Suppressor macrophage (primary cell): ENCODE results near the gene PLPP1.
A peak's percentile ranks its signal among the peaks of the same experiment; 100 is the strongest.

Experiments used
- DNase-seq, 4 experiments: peaks; one replicate each; pipeline ENCODE4 v3.0.0-alpha.2; 2020 to 2022

The PLPP1 gene

GRCh38 chr5:55445791-55446190 is 89.0 kb downstream of the PLPP1 start:
- no peak for DNase-seq

- DNase-seq, result no peak
Observed at GRCh38 chr5:55441954-55442353, 92.8 kb downstream of the PLPP1 start.

DNA sequence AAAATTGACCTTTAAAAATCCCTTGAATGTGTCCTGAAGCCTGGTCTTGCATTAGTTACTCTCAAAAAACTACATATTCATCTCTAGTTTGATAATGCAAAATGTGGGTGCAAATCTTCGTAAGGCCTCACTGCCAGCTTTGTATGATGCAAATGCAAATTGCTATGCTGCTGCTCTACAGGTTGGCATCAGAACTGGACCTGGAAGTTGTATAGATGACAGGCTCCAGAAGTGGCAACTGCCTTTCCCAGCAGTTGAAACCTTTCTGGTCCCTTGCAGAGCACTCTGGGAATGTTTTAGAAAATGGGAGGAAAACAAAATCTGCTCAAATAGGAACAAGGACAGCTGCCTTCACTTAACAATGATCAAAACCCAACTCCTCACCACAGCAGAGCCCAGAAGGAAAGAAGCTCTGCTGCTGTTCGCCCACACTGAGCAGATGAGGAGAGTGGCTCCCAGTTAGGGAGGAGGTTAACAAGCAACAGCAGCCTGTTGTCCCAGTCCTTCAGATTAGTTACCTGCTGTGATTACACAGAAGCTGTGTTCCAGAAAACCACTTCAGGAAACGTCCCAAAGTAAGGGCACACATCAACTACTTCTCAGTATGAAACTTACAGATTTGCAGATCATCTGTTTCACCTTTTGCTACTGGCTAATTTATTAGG is 93.5 kb downstream of the PLPP1 start:
- DNase-seq, result no peak

GRCh38 chr5:55440188-55440646 is 94.5 kb downstream of the PLPP1 start:
- peak; percentile 19 to 53 (median 44) for DNase-seq

- DNase-seq, result no peak
Observed at GRCh38 chr5:55438998-55439397, 95.8 kb downstream of the PLPP1 start.

DNA sequence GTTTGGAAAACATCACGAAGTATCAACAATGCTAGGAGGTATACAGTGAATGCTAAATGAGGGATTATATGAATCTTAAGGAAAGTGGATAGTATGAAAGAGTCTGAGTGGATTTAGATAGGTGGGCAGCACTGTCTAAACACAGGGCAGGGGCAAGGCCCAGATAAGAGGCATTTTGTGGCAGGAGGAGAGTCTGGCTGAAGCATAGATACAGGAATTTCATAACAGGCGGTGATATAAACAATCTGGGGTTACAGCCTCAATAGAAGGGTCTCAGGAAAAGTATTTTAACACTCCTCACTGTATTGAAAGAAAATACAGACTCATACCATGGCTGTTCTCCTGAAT is 96.9 kb downstream of the PLPP1 start:
- DNase-seq, result no peak

- no peak for DNase-seq
Observed at GRCh38 chr5:55437452-55437851, 97.3 kb downstream of the PLPP1 start.

- DNase-seq, result no peak
Observed at GRCh38 chr5:55432549-55432948, 102.2 kb downstream of the PLPP1 start.

DNA sequence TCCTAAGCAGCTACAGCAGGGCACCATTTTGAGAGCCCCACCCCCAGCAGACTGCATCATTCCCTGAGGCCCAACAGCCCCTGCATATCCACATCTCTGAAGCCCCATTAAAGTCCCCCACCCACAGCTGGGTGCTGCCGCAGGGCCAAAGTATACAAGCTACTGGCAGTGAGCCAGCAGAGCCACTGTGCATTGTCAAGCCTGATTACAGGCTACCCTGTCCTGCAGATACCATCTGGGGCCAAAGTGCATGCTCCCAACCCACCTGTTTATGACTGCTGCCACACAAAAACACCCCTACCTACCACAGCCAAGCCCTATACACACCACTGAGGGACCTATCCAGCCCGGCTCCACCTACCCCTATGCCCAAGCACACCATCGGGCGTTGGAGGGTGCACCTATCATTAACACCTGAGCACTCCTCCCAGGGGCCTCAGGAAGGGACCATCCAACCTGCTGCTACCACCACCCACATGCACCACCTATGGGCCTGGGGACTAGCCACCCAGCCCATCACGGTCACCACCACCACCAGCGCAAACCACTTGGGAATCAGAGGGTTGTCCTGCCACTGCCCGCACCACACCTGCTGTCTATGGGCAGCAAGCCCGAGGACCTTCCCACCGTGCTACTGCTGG is 105.0 kb downstream of the PLPP1 start:
- DNase-seq, result no peak

DNA sequence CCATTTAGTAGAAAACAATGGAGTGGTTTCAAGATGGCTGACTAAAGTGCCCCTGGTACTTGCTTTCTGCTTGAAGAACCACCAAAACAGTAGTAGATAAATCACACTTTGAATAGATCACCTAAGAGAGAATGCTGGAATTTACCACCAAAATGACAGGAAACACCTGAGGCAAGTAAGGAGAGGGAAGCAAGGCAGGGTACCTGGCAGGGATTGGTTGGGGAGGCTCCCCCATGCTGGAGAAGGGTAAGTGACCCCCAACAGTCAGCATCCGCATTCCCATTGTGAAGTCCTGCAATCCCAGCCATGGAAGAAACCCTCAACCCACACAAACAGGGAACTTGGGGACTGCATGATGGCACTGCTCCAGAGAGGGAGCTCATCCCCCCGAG is 105.5 kb downstream of the PLPP1 start:
- DNase-seq, result no peak

- DNase-seq, result no peak
Observed at GRCh38 chr5:55427157-55427556, 107.6 kb downstream of the PLPP1 start.

DNA sequence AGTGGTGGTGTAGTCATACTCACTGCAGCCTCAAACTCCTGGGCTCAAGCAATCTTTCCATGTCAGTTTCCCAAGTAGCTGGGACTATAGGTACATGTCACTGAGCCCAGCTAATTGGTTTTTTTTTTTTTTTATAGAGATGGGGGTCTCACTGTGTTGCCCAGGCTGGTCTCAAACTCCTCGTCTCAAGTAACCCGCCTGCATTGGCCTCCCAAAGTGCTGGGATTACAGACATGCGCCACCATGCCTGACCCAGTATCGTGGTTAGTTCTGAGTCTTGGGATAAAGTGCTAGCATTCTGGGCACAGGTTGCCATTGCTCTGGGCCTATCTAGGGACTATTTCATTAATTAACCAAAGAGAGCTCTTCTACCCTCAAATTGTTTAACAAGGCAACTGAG is 108.3 kb downstream of the PLPP1 start:
- no peak for DNase-seq

DNA sequence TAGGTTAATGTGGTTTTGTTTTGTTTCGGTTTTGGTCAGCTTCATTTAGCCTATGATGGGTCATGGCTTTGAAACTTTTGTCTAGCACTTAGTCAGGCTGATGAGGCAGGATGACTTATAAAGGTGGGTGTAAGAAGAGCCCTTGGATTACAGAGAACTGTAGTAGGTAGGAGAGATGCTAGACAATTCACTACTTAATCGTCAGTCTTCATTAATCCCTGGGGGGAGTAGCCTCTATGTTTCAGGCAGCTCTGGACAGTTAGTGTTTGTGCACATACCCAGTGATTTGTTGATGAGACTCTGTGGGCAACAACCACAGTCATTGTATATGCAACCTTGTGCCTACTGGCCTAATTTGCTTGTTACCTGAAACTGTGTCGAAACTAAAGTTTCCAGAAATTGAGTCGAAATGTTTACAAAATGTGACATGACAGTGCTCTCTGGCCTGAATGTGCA is 113.7 kb downstream of the PLPP1 start:
- DNase-seq, result no peak

- no peak for DNase-seq
Observed at GRCh38 chr5:55418994-55419968, 115.5 kb downstream of the PLPP1 start.

DNA sequence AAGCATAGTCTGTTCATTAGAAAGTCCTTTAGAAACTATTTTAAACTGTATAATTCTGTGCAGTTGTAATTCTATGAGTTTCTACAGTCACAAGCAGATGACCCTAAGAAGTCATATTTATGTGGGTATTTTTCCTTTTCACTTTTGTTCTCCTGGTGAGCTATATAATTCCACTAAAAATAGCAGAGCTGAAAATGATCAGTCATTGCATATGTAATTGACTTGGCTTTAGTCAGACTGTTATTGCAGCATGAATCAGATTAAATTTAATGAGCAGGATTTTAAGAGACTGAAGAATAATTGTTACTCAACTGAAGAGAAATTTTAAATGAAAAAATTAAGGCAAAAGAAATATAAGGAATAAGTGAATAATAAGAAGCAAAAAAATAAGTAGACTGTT is 118.5 kb downstream of the PLPP1 start:
- no peak for DNase-seq

DNA sequence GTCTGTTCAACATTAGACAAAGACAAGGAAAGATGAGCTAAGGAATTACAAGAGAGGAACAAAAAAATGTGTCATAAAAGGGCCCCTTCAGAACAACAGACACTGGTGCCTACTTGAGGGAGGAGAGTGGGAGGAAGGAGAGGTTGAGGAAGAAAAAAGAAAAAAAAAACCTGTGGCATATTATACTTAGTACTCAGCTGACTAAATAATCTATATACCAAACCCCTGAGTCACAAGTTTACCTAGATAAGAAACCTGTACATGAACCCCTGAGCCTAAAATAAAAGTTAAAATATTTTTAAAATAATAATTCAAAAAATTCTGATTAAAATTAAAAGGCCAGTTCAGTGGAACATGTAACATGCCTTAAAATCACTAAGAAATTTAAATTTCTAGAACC is 119.7 kb downstream of the PLPP1 start:
- no peak for DNase-seq

DNA sequence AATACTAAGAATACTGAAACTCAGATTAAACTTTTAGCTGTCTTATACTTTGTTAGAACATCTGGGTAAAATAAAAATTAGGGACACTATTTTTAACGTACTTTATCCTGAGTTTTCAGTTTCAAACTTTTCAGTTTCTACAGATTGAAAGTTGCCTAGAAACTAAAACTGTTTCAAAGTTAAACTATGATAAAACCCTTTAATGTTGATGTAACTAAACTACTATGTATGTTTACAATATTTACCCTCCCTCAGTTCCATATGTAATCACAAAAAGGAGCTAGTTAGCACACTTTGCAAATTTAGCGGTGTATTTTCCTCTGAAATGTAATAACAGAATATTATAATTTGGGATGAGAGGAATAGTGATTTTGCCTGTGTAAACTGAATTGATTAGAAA is 121.1 kb downstream of the PLPP1 start:
- DNase-seq, result no peak

GRCh38 chr5:55411876-55412275 is 122.9 kb downstream of the PLPP1 start:
- DNase-seq, result no peak

DNA sequence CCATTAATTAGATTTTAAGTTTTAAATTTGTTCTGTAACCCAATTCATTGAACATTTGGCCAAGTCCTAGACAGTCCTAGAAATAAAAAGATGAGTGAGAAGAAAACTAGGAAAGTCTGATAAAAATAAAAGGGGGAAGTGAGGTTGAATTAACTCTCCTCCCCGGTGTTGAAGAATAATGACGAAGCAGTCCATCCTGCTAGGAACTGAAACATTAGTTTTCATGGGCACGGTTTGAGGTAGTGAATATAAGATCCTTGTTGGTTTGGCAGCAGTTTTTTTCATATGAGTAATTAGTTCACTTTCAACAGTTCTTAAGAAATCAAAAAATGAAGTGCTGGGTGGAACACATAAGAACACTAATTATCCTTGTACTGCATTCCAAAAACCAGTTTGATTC is 123.9 kb downstream of the PLPP1 start:
- peak; percentile 17 to 53 (median 31) for DNase-seq

DNA sequence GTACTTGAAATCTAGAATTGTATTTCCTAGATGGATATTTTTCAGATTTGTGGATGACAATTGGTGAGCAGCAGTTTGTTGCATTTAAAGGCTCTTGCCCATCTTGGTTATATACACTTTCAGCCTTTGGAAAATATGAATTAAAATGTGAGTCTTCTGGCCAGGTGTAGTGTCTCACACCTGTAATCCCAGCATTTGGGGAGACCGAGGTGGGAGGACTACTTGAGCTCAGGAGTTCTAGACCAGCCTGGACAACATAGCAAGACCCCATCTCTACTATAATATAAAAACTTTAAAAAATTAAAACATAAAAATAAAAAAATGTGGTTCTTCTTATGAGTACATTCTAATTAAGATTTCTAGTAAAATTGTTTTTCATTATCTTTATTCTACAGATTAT is 125.0 kb downstream of the PLPP1 start:
- DNase-seq, result no peak

DNA sequence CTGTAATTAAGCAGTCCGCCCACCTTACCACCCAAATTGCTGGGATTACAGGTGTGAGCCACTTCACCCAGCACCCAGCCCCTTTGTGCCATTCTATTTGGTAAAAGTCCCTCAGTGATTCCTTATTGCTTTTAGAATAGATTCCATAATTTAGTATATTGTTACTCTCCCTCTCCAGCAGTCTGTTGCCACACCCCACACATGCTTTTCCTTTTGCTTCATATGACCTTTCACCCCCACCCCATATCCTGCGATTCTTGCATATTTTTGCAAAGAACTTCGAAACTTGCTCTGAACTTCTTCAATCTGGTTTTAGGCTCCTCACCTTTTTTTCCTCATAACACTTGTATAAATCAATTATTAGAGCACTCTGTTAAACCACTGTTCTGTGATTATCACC is 126.8 kb downstream of the PLPP1 start:
- no peak for DNase-seq

DNA sequence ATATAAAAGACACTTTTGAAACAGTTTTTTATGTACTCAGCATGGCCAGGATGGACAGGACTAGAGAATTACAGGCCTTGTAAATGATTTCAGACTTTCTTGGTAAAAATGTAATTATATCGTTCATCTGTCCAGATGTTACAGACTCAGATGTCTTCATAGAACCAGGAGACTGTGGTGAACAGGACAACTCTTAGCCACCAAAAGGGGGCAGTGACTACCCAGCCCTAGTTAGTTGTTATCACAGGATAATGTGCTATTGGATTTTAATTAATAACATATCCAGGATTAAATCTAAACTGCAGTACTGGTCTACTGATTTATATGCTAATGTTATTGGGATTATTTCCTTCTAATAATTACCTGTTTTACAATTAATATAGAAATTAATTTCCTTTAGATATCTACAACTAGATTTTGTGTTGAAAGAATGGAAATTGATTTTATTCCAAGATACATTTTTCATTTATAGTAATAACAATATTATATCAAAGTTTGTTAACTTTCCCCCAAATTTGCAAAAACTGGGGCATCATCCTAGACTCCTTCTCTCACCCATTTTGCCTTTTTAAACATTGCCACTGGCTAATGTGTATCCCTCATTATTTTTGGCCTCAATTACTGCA is 127.6 kb downstream of the PLPP1 start:
- DNase-seq, result peak; percentile 9 to 44 (median 25)

GRCh38 chr5:55406292-55406691 is 128.5 kb downstream of the PLPP1 start:
- DNase-seq, result no peak
